Endothelial cell of umbilical vein (primary cell): ENCODE measurements around the gene SKIL. TPM values are rescaled to one million over a fixed set of nuclear protein-coding genes. Genes with fewer than 3 reads are reported as not detected.

ENCODE experiments used
- BruUV-seq: library from RNA; stranded (reverse); fragments of 400-500 nt; replicated peaks from 2 replicates; lab custom pipeline; 2021; lab: Mats Ljungman, UMichigan
- CTCF ChIA-PET: fragments of 300-600, 350-600 bp; sonication (Branson Sonifier 250); formaldehyde crosslinking; loops from one replicate; lab custom pipeline; 2021; ENCODE audit warnings: antibody characterized with exemption, inconsistent platforms; lab: Charles Lee
- POLR2A ChIA-PET: fragments of 300-600, 350-600 bp; sonication (Branson Sonifier 250); formaldehyde crosslinking; loops from one replicate; lab custom pipeline; 2021; ENCODE audit warnings: antibody characterized with exemption, inconsistent platforms; lab: Charles Lee
- DNase-seq: peaks from one replicate; pipeline ENCODE4 v3.0.0-alpha.2; 2011; ENCODE audit warnings: low read depth, low spot score
- FAIRE-seq: peaks from 2 replicates; lab custom pipeline; 2011; peaks lifted over from hg19 to GRCh38; lab: Jason Lieb, UNC
- H2AFZ ChIP-seq: 2 replicates; pipeline ENCODE4 v1.6.0; 2012; ENCODE audit warnings: low read depth, low read length, control low read depth, inconsistent platforms
- H3K27ac ChIP-seq: 2 replicates; pipeline ENCODE4 v1.5.1; 2011; ENCODE audit warnings: low read depth, mild to moderate bottlenecking, control low read depth, low read length, moderate library complexity; ENCODE audit not compliant: insufficient read depth
- H3K27me3 ChIP-seq, 2 experiments: 2 replicates each; pipeline versions ENCODE4 v1.6.0 to v1.6.1; 2011; ENCODE audit warnings: low read length in 2 of 2, mixed read lengths in 1 of 2; ENCODE audit not compliant: control insufficient read depth in 2 of 2, insufficient read depth in 2 of 2
- H3K36me3 ChIP-seq, 2 experiments: 2 replicates in 1 of 2; 3 replicates in 1 of 2; pipeline ENCODE4 v1.5.1; 2011; ENCODE audit warnings: low read length in 2 of 2, mild to moderate bottlenecking in 1 of 2, moderate library complexity in 1 of 2; ENCODE audit not compliant: control insufficient read depth in 2 of 2, insufficient read depth in 2 of 2; ENCODE audit errors: extremely low read depth in 1 of 2
- H3K4me1 ChIP-seq: 3 replicates; pipeline ENCODE4 v1.5.1; 2011; ENCODE audit warnings: mild to moderate bottlenecking, low read length; ENCODE audit not compliant: control insufficient read depth, insufficient read depth; ENCODE audit errors: extremely low read depth
- H3K4me2 ChIP-seq: 2 replicates; pipeline ENCODE4 v1.6.1; 2011; ENCODE audit warnings: low read length, control low read depth, mixed read lengths; ENCODE audit not compliant: insufficient read depth
- H3K4me3 ChIP-seq, 3 experiments: fragments of 200-600 bp in 1 of 3; sonication (generic), shearing (Covaris generic) in 1 of 3; replicated peaks in 1 of 3; 2 replicates each; pipeline ENCODE4 v1.5.1; 2011 to 2016; ENCODE audit warnings: control low read depth in 3 of 3, low read length in 3 of 3, mild to moderate bottlenecking in 2 of 3, inconsistent platforms in 1 of 3, low read depth in 1 of 3, moderate library complexity in 1 of 3; ENCODE audit not compliant: insufficient read depth in 1 of 3
- H3K79me2 ChIP-seq: 2 replicates; pipeline ENCODE4 v1.6.0; 2012; ENCODE audit warnings: low read length, inconsistent platforms; ENCODE audit not compliant: control insufficient read depth, insufficient read depth
- H3K9ac ChIP-seq: replicated peaks from 2 replicates; pipeline ENCODE3; 2011; ENCODE audit warnings: low read length, control low read depth; ENCODE audit not compliant: insufficient read depth; ENCODE audit errors: extremely low read depth
- H3K9me1 ChIP-seq: replicated peaks from 3 replicates; pipeline ENCODE4 v1.6.0; 2011; ENCODE audit warnings: mild to moderate bottlenecking, low read length; ENCODE audit not compliant: control insufficient read depth, insufficient read depth; ENCODE audit errors: extremely low read depth
- H3K9me3 ChIP-seq: replicated peaks from 2 replicates; pipeline ENCODE4 v1.5.1; 2012; ENCODE audit warnings: low read length, inconsistent platforms; ENCODE audit not compliant: control insufficient read depth, insufficient read depth
- H4K20me1 ChIP-seq: replicated peaks from 2 replicates; pipeline ENCODE3; 2011; ENCODE audit warnings: mild to moderate bottlenecking, low read length; ENCODE audit not compliant: control insufficient read depth, insufficient read depth; ENCODE audit errors: extremely low read depth
- GATA2 ChIP-seq: IDR thresholded peaks from 2 replicates; pipeline ENCODE4 v1.7.0; 2011; ENCODE audit warnings: low read depth, mild to moderate bottlenecking, moderate library complexity, mixed read lengths, low read length; ENCODE audit not compliant: insufficient read length, insufficient read depth
- JUN ChIP-seq: IDR thresholded peaks from 2 replicates; pipeline ENCODE4 v1.6.1; 2011; ENCODE audit warnings: borderline replicate concordance, low read depth; ENCODE audit not compliant: insufficient read length, insufficient read depth
- MAX ChIP-seq: IDR thresholded peaks from 2 replicates; pipeline ENCODE4 v1.6.1; 2011; ENCODE audit not compliant: insufficient read depth, insufficient read length
- MYC ChIP-seq: IDR thresholded peaks from one replicate; pipeline ENCODE4 v1.6.1; 2011; ENCODE audit warnings: mild to moderate bottlenecking, low read depth, low read length
- POLR2A ChIP-seq: IDR thresholded peaks from 2 replicates; pipeline ENCODE4 v1.6.1; 2012; ENCODE audit warnings: low read depth, mild to moderate bottlenecking, control low read depth, low read length
- POLR2AphosphoS5 ChIP-seq: IDR thresholded peaks from 2 replicates; pipeline ENCODE4 v1.6.1; 2012; ENCODE audit warnings: low read depth, mild to moderate bottlenecking, control low read depth, low read length, moderate library complexity; ENCODE audit not compliant: insufficient read depth
- dilution Hi-C: fragments of 300-500 bp; cut with MboI; formaldehyde crosslinking; loops from one replicate; pipeline ENCODE4 v1.15.0; 2019; ENCODE audit warnings: low sequenced_read_pairs; ENCODE audit not compliant: extremely low pct_ligation_motif_present
- intact Hi-C: fragments of 100-400 bp; cut with micrococcal nuclease; formaldehyde crosslinking; loops from one replicate; pipeline ENCODE4 v1.10.0; 2022
- microRNA-seq: library from miRNA; unstranded; fragments of <30 nt; microRNA quantifications from one replicate; pipeline ENCODE4 v1.2.0, GENCODE V29; 2021; ENCODE audit warnings: borderline number of aligned reads, borderline replicate concordance
- polyA plus RNA-seq, 4 experiments: library from polyadenylated mRNA; depleted of rRNA in 3 of 4; stranded (reverse) in 3 of 4; unstranded in 1 of 4; fragments of >200 nt; gene quantifications; 2 replicates each; pipeline versions ENCODE4 v1.2.1 to v1.2.3, GENCODE V29; 2011 to 2012; ENCODE audit warnings: missing spikeins in 1 of 4
- total RNA-seq: library from RNA; stranded (reverse); gene quantifications from 2 replicates; pipeline ENCODE4 v1.2.3, GENCODE V29; 2021

Gene SKIL
- total and polyA plus RNA-seq, 2 donors (not counting 3 experiments of a cell fraction or from before 2014, with no cell fraction given), result 18.4 to 135 TPM

GRCh38 chr3:170443457-170443856, 85.9 kb downstream of the SKIL start:
- H3K9me3 ChIP-seq, result no peaks in the 10 kb centered on the region
- CTCF ChIA-PET, result interaction anchor here (0.8 to 1.9 kb wide), 4 partner anchors 12 to 368 kb away, joined by 3 to 8 read pairs (median 4); no protein-coding TSS in a partner anchor
- POLR2A ChIA-PET, result no interaction called here
- BruUV-seq, result no TSS peak
- H3K4me1 ChIP-seq, result peaks cover 8% of the 10 kb centered on the region
- H3K79me2 ChIP-seq, result no peaks in the 10 kb centered on the region
- FAIRE-seq, result no peak
- H3K4me3 ChIP-seq, result no peak overlapping the region
- dilution Hi-C loops, result loop anchor here (10.0 kb wide), 1 partner anchor 371 kb away; no protein-coding TSS in a partner anchor
- H3K9me1 ChIP-seq, result no peaks in the 10 kb centered on the region
- H3K27ac ChIP-seq, result no peak overlapping the region
- H4K20me1 ChIP-seq, result no peaks in the 10 kb centered on the region
- TF ChIP-seq JUN (no peak), POLR2AphosphoS5 (no peak), MYC (no peak), MAX (no peak), GATA2 (no peak), POLR2A (no peak)
- no peaks in the 10 kb centered on the region for H3K27me3 ChIP-seq
- no peak overlapping the region for H3K9ac ChIP-seq
- intact Hi-C loops, result no loop called here
- H3K4me2 ChIP-seq, result no peak overlapping the region
- no peaks in the 10 kb centered on the region for H3K36me3 ChIP-seq
- H2AFZ ChIP-seq, result no peak overlapping the region
- DNase-seq, result no peak

Small RNA genes lying within 50 kb of the gene (microRNA-seq; reads per million reads assigned to microRNA genes)
- not detected for gene MIR6828

Other genes with a start within 250 kb of the SKIL start
- 34.4 and 45.8 TPM in 2 replicates for gene PHC3, start 176.0 kb upstream of the SKIL start, total RNA-seq
- gene PHC3, start 176.0 kb upstream of the SKIL start, polyA plus RNA-seq, result 35.7 and 41.1 TPM in 2 replicates
- 22.0 and 23.9 TPM in 2 replicates for gene PRKCI, start 135.3 kb upstream of the SKIL start, total RNA-seq
- gene PRKCI, start 135.3 kb upstream of the SKIL start, polyA plus RNA-seq, result 4.8 and 7.1 TPM in 2 replicates
- 344 and 395 TPM in 2 replicates for gene CLDN11, start 61.2 kb downstream of the SKIL start, total RNA-seq
- gene CLDN11, start 61.2 kb downstream of the SKIL start, polyA plus RNA-seq, result 147 and 178 TPM in 2 replicates
- 0.02 and 0.07 TPM in 2 replicates for gene SLC7A14, start 228.4 kb downstream of the SKIL start, total RNA-seq
- 0.37 and 0.57 TPM in 2 replicates for gene SLC7A14, start 228.4 kb downstream of the SKIL start, polyA plus RNA-seq